ENCODE measurements around the gene SCOC.
"Not testable (repeated sequence)": the region's sequence is repeated elsewhere in the genome, so short reads cannot be mapped to it uniquely, and the experiment has no call there.

SCOC gene

DNA sequence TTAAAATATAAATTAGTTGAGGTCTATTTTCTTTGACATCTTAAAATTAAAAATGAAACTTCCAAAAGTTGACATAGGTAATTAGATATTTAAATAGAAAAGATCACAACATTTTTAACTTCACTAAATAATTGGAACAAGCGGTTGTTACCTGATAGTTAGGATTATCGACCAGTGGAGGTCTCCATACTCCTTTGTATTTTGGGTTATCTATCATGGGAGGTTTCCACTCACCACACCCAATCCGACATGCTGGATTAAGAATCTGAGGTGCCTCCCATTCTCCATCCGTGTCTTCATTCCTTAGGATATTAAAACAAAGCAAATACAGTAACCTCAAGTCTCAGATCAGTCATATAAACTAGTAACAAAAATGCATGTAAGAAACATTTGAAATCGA, 22.2 kb downstream of the SCOC start:
- Histone ChIP-seq H3K4me3 (no peak overlapping the region), H3K9me3 (no peaks in the 10 kb centered on the region), H4K20me1 (no peaks in the 10 kb centered on the region), H3K36me3 (no peaks in the 10 kb centered on the region), H3K4me2 (no peak overlapping the region), H3K27me3 (no peaks in the 10 kb centered on the region), H3K27ac (no peak overlapping the region), H3K4me1 (no peaks in the 10 kb centered on the region), H3K9ac (no peak overlapping the region)
- no peak for TF ChIP-seq Cebpa-rat (IDR thresholded peaks at IDR 0.05)

DNA sequence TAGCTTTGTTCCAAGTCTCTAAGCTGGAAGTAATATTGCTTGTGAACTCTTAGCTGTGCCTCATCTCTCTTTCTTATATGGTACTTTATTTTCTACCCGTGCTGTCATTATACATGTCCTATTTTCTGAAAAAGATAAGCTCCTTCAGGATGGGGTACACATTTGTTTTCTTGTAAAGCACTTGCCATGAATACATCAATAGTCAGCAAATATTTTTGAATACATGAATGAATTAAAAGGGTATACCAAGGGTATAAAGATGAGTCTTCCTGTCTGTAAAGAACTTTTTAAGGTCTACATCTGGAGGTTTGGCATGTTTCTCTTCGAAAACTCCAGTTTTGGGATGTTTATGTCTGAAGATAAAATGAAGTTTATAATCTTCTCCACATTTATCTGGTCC, 26.7 kb downstream of the SCOC start:
- H3K36me3 ChIP-seq = no peaks in the 10 kb centered on the region
- no peak overlapping the region for H3K4me3 ChIP-seq
- no peak overlapping the region for H3K27ac ChIP-seq
- no peak overlapping the region for H3K9ac ChIP-seq
- TF ChIP-seq Cebpa-rat (IDR thresholded peaks at IDR 0.05) = no peak
- H3K27me3 ChIP-seq = no peaks in the 10 kb centered on the region
- H3K4me2 ChIP-seq = no peak overlapping the region
- no peaks in the 10 kb centered on the region for H4K20me1 ChIP-seq
- no peaks in the 10 kb centered on the region for H3K4me1 ChIP-seq
- no peaks in the 10 kb centered on the region for H3K9me3 ChIP-seq

DNA sequence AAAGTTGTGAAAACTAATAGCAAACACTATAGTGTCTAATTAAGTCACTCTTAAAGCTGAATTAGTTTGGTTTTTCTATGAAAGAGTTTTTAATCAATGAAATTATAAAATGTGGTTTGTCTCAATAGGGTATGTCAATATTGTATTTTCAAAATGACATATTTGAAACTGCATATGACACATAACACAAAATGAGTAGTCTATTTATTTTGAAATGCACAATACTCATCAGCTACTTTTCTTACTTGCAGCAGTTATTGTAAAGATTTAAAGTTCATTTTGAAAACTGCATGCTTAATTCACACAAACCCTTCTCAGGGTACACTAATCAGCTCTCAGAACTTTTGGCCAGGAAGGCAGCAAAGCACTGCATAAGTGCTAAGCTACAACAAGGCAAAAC, 32.8 kb downstream of the SCOC start:
- Histone ChIP-seq H4K20me1 (no peaks in the 10 kb centered on the region), H3K4me1 (no peaks in the 10 kb centered on the region), H3K9me3 (no peaks in the 10 kb centered on the region), H3K36me3 (no peaks in the 10 kb centered on the region), H3K4me3 (no peak overlapping the region), H3K27ac (no peak overlapping the region), H3K27me3 (no peaks in the 10 kb centered on the region), H3K9ac (no peak overlapping the region), H3K4me2 (no peak overlapping the region)
- no peak for TF ChIP-seq Cebpa-rat (IDR thresholded peaks at IDR 0.05)

DNA sequence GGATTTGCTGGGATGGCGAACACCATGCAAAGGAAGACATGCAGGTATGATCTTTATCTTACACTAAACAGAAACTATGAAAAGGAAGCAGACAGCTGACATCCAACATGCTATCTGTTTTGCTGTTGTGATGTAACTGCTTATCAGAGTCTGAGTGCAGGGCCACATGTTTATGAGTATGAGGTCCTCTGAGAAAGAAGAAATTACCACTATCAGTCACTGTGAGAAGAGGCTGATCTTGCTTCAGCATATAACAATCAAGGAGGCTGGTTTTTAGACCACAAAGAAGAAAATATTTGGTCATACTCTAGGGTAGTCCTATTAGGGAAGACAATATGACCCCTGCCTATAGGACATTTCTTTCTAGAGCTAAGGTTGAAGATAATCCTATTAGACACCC, 35.5 kb downstream of the SCOC start:
- no peaks in the 10 kb centered on the region for H3K36me3 ChIP-seq
- no peaks in the 10 kb centered on the region for H3K9me3 ChIP-seq
- no peak overlapping the region for H3K9ac ChIP-seq
- H3K4me2 ChIP-seq = no peak overlapping the region
- TF ChIP-seq Cebpa-rat (IDR thresholded peaks at IDR 0.05) = no peak
- H3K27ac ChIP-seq = no peak overlapping the region
- no peak overlapping the region for H3K4me3 ChIP-seq
- no peaks in the 10 kb centered on the region for H4K20me1 ChIP-seq
- H3K27me3 ChIP-seq = no peaks in the 10 kb centered on the region
- H3K4me1 ChIP-seq = no peaks in the 10 kb centered on the region

DNA sequence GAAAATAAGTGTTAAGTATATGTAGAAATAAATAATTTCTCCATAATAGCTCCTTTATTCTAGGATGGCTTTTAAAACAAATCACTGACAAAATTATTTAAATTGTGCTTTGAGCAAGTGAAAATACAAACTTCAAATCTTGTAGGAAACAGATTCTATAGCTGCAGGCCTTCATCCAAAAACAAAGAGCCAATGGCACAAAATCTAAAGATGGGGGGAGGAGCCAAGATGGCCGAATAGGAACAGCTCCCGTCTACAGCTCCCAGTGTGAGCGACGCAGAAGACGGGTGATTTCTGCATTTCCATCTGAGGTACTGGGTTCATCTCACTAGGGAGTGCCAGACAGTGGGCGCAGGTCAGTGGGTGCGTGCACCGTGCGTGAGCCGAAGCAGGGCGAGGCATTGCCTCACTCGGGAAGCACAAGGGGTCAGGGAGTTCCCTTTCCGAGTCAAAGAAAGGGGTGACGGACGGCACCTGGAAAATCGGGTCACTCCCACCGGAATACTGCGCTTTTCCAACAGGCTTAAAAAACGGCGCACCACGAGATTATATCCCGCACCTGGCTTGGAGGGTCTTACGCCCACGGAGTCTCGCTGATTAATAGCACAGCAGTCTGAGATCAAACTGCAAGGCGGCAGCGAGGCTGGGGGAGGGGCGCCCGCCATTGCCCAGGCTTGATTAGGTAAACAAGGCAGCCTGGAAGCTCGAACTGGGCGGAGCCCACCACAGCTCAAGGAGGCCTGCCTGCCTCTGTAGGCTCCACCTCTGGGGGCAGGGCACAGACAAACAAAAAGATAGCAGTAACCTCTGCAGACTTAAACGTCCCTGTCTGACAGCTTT, 39.9 kb downstream of the SCOC start:
- H3K4me2 ChIP-seq, H4K20me1 ChIP-seq, H3K27me3 ChIP-seq, H3K4me1 ChIP-seq, H3K9ac ChIP-seq, H3K27ac ChIP-seq, H3K9me3 ChIP-seq, H3K36me3 ChIP-seq, H3K4me3 ChIP-seq: not testable (repeated sequence)

DNA sequence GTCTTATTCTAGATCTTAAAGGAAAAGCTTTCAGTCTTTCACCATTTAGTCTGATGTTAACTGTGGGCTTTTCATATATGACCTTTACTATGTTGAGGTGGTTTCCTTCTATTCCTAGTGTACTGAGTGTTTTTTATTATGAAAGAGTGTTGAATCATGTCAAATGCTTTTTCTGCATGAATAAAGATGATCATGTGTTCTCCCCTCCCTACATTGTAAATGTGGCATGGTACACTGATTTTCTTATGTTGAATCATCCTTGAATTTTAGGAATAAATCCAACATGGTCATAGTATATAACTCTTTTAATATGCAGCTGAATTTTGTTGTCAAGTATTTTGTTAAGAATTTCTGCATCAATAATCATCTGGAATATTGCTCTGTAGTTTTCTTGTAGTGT, 49.7 kb downstream of the SCOC start:
- no peak for TF ChIP-seq Cebpa-rat (IDR thresholded peaks at IDR 0.05)
- no peaks in the 10 kb centered on the region for H4K20me1 ChIP-seq
- H3K27me3 ChIP-seq = no peaks in the 10 kb centered on the region
- no peak overlapping the region for H3K27ac ChIP-seq
- no peaks in the 10 kb centered on the region for H3K4me1 ChIP-seq
- H3K9me3 ChIP-seq = peaks cover 11% of the 10 kb centered on the region
- H3K9ac ChIP-seq = no peak overlapping the region
- no peaks in the 10 kb centered on the region for H3K36me3 ChIP-seq
- H3K4me2 ChIP-seq = no peak overlapping the region
- H3K4me3 ChIP-seq = no peak overlapping the region

DNA sequence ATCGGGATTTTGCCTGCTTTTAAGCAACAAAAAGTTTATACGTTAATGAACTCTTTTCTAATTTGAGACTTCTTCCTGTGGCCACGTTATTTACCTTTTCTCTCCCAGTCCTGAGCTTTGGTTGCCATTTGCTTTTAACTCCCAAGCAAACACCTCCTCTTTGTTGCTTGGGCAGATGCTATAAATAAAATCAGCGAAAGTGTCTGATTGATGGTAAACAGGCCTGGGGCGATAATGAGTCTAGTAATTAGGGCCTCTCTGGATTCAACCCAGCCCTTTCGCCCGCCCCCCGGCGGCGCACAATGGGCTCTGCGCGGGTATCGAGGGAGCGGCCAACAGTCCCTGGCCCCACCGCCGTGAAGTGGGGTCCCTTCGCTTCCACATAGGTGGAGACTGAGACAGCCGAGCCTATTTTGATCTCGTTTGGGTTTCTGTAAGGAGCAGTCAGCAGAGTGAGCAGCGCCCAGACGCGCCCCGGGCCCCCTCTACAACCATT, 53.2 kb downstream of the SCOC start:
- H3K36me3 ChIP-seq = no peaks in the 10 kb centered on the region
- H3K9me3 ChIP-seq = peaks cover 11% of the 10 kb centered on the region
- peak overlapping the region; percentile 72 for H3K4me3 ChIP-seq
- peak overlapping the region; percentile 64 for H3K4me2 ChIP-seq
- TF ChIP-seq Cebpa-rat (IDR thresholded peaks at IDR 0.05) = no peak
- no peaks in the 10 kb centered on the region for H4K20me1 ChIP-seq
- H3K9ac ChIP-seq = peak overlapping the region; percentile 63
- peak overlapping the region; percentile 38; the same call in 1 of the 2 replicates for H3K27ac ChIP-seq
- no peaks in the 10 kb centered on the region for H3K4me1 ChIP-seq
- H3K27me3 ChIP-seq = no peaks in the 10 kb centered on the region

DNA sequence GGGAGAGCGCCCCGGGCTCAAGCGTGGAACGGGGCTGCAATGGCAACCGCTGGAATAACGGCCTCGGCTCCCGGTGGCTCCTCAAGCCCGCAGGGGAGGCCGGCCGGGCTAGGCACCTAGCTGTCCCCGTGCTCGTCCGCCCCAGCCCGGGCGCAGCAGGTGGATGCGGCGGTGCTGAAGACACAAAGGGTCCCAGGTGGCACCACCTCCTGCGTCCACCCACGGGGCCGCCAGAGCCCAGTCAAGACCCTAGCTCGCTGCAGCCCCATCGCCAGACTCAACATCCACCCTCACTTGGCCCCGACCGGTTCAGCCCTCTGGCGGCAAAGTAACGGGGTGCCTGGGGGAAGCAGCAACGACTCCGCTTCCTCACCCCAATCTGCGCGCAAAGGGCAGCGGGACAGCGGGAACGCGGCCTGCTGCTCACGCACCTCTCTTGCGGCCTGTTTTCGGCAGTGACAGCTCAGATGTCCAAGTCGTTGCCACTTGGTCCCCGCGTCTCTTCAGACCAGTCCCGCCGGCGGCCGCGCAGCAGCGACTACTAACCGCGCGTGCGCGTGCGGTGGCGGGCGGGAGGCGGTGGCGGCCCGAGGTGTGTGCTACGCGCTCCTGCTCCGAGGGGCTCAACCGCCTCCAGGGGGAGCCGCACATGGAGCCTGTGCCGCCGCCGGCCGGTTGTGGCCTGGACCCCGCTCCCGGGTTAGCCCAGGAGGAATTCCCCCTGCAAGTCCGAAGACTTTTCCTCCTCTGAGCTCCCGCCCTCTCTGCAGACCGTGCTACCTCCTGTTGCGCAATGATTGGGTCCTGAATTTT, 53.9 kb downstream of the SCOC start, which contains the start of gene CLGN:
Gene CLGN, minus strand, starts transcription at position 543 of the 813 bp plus-strand sequence. CDS start 14,570 bp downstream, outside the sequence.
- Histone ChIP-seq H3K27me3 (no peaks in the 10 kb centered on the region), H3K4me3 (peak within 1 kb of the TSS; percentile 72)

DNA sequence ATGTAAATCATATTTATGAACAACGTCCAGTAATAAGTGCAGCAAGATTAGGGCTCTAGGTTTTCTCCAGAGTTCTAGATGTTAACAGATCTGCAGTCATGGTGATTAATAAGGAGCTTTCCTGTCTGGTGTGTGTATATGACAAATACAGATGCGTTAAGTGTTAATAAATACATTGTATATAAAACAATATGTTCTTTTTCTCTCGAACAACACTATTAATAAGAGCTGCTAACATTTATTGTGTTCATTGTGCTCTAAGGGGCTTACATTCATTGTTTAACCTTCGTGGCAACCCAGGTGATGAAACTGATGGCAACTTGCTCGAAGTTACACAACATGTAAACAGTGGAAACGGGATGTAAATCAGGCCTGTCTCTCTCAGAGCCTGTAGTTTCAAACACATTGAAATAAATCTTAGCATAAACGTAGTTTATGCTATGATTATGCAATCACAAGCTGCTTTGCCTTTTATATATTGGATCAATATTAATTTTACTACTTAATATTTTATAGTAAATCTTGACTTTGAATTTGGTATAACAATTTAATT, 54.5 kb downstream of the SCOC start:
- Histone ChIP-seq H3K27ac (no peak overlapping the region), H3K9ac (no peak overlapping the region)

More for the DNA sequence above, 53.9 kb downstream of the SCOC start, which contains the start of gene CLGN:
- Histone ChIP-seq H3K9me3 (peaks cover 11% of the 10 kb centered on the region), H3K27ac (peak within 1 kb of the TSS; percentile 38; the same call in 1 of the 2 replicates), H3K4me1 (no peaks in the 10 kb centered on the region), H3K4me2 (peak within 1 kb of the TSS; percentile 64), H3K9ac (peak within 1 kb of the TSS; percentile 63), H3K36me3 (no peaks in the 10 kb centered on the region), H4K20me1 (no peaks in the 10 kb centered on the region)
- TF ChIP-seq Cebpa-rat (IDR thresholded peaks at IDR 0.05) = peak; percentile 90

More for the DNA sequence above, 54.5 kb downstream of the SCOC start:
- Histone ChIP-seq H3K9me3 (peaks cover 11% of the 10 kb centered on the region), H3K36me3 (no peaks in the 10 kb centered on the region), H3K4me1 (no peaks in the 10 kb centered on the region), H3K4me3 (peak overlapping the region; percentile 72), H4K20me1 (no peaks in the 10 kb centered on the region), H3K4me2 (peak overlapping the region; percentile 64), H3K27me3 (no peaks in the 10 kb centered on the region)
- 0 out of 2 replicates have a peak, but pooled peaks have one; percentile 8 for TF ChIP-seq Cebpa-rat (IDR thresholded peaks at IDR 0.05)
